A673 (cell line): ENCODE results near the gene KLHL26.

Experiments
- CTCF ChIP-seq: fragments of 300-800, 200-600 bp; sonication (generic); conservative IDR thresholded peaks from 2 replicates; pipeline ENCODE4 v1.5.1; 2017; ENCODE audit warnings: low read depth, mild to moderate bottlenecking, antibody characterized with exemption, low read length, moderate library complexity, mixed read lengths
- EZH2 ChIP-seq: fragments of 200-600 bp; sonication (generic); IDR thresholded peaks from 2 replicates; pipeline ENCODE4 v1.6.1; 2017; ENCODE audit warnings: borderline replicate concordance, low read depth, mild to moderate bottlenecking, mixed read lengths, antibody characterized with exemption, low read length; ENCODE audit not compliant: poor library complexity, severe bottlenecking

- TF ChIP-seq CTCF (no peak), EZH2 (no peak)
Measured at GRCh38 chr19:18701250-18701608, 64.4 kb downstream of the KLHL26 start.
